Immature natural killer cell (primary cell): ENCODE results near the gene SPCS2. TPM values are rescaled to one million over a fixed set of nuclear protein-coding genes. Genes with fewer than 3 reads are reported as not detected.
"Not testable (repeated sequence)": the region's sequence is repeated elsewhere in the genome, so short reads cannot be mapped to it uniquely, and the experiment has no call there.

Source experiments
- DNase-seq, 3 donors: peaks; one replicate each; pipeline ENCODE4 v3.0.0; 2022; ENCODE audit warnings: mixed read lengths in 1 of 3
- H3K27ac Mint-ChIP-seq, 6 donors: one replicate each; pipeline ENCODE4 v1.8.0; 2020; ENCODE audit warnings: mixed read lengths in 6 of 6, mild to moderate bottlenecking in 5 of 6, inconsistent platforms in 4 of 6, moderate library complexity in 3 of 6
- H3K27me3 Mint-ChIP-seq, 3 donors: one replicate each; pipeline ENCODE4 v1.8.0; 2020 to 2021; ENCODE audit warnings: low read depth in 3 of 3, mild to moderate bottlenecking in 3 of 3, mixed read lengths in 3 of 3, moderate library complexity in 3 of 3, inconsistent platforms in 1 of 3
- H3K36me3 Mint-ChIP-seq, 3 donors: one replicate each; pipeline ENCODE4 v1.8.0; 2020; ENCODE audit warnings: mixed read lengths in 3 of 3, inconsistent platforms in 2 of 3, mild to moderate bottlenecking in 2 of 3
- H3K4me1 Mint-ChIP-seq, 2 donors: one replicate each; pipeline ENCODE4 v1.8.0; 2020; ENCODE audit warnings: inconsistent platforms in 2 of 2, mild to moderate bottlenecking in 2 of 2, mixed read lengths in 2 of 2, moderate library complexity in 1 of 2
- H3K4me3 Mint-ChIP-seq, 5 donors: one replicate each; pipeline ENCODE4 v1.8.0; 2020; ENCODE audit warnings: mild to moderate bottlenecking in 5 of 5, mixed read lengths in 5 of 5, inconsistent platforms in 3 of 5, moderate library complexity in 3 of 5
- H3K9me3 Mint-ChIP-seq, 6 donors: one replicate each; pipeline ENCODE4 v1.8.0; 2020; ENCODE audit warnings: mild to moderate bottlenecking in 6 of 6, mixed read lengths in 6 of 6, inconsistent platforms in 4 of 6, moderate library complexity in 3 of 6
- polyA plus RNA-seq, 3 donors: library from polyadenylated mRNA; unstranded; fragments of 300-500 nt; fragmentation: Illumina TruSeq; gene quantifications; one replicate each; pipeline ENCODE4 v1.2.3, GENCODE V29; 2021

The SPCS2 gene
- polyA plus RNA-seq, 3 donors from 2014 or later, result 236 to 327 (median 281) TPM

- peak overlapping the region in 4 of 5 donors; percentile 61 to 96 (median 92) for H3K4me3 Mint-ChIP-seq
Measured at GRCh38 chr11:74990150-74990549, 41.1 kb downstream of the SPCS2 start.

GRCh38 chr11:74990941-74991340, 41.9 kb downstream of the SPCS2 start:
- Mint-ChIP-seq H3K27me3 (peaks cover 0 to 9% (median 3%) of the 10 kb centered on the region in 3 donors), H3K36me3 (peaks cover 0 to 14% (median 0%) of the 10 kb centered on the region in 3 donors), H3K9me3 (no peaks in the 10 kb centered on the region), H3K27ac (peak overlapping the region in 4 of 6 donors; percentile 16 to 79 (median 20)), H3K4me1 (peaks cover 33% of the 10 kb centered on the region in 2 donors), H3K4me3 (peak overlapping the region in 1 of 5 donors; percentile 41)
- DNase-seq, result no peak

More at GRCh38 chr11:74990150-74990549, 41.1 kb downstream of the SPCS2 start:
- not testable (repeated sequence) for H3K27me3 Mint-ChIP-seq, DNase-seq, H3K9me3 Mint-ChIP-seq
- Mint-ChIP-seq H3K36me3 (peaks cover 0 to 11% (median 0%) of the 10 kb centered on the region in 3 donors), H3K4me1 (peaks cover 33% of the 10 kb centered on the region in 2 donors), H3K27ac (peak overlapping the region in 3 of 6 donors; percentile 16 to 74 (median 23))

- H3K36me3 Mint-ChIP-seq, result peaks cover 0 to 22% (median 0%) of the 10 kb centered on the region in 3 donors
- no peaks in the 10 kb centered on the region for H3K9me3 Mint-ChIP-seq
- no peak for DNase-seq
- H3K4me3 Mint-ChIP-seq, result no peak overlapping the region
- no peak overlapping the region for H3K27ac Mint-ChIP-seq
- H3K4me1 Mint-ChIP-seq, result peaks cover 33% of the 10 kb centered on the region in 2 donors
- peaks cover 0 to 4% (median 3%) of the 10 kb centered on the region in 3 donors for H3K27me3 Mint-ChIP-seq
Measured at GRCh38 chr11:74992852-74993251, 43.8 kb downstream of the SPCS2 start.

GRCh38 chr11:75000975-75001354, 51.9 kb downstream of the SPCS2 start:
- H3K9me3 Mint-ChIP-seq, result no peaks in the 10 kb centered on the region

GRCh38 chr11:75001686-75002085, 52.6 kb downstream of the SPCS2 start:
- Mint-ChIP-seq H3K9me3 (no peaks in the 10 kb centered on the region), H3K36me3 (peaks cover 4 to 24% (median 19%) of the 10 kb centered on the region in 3 donors), H3K4me1 (no peaks in the 10 kb centered on the region), H3K27ac (no peak overlapping the region), H3K4me3 (no peak overlapping the region), H3K27me3 (peaks cover 0 to 1% (median 0%) of the 10 kb centered on the region in 3 donors)
- no peak for DNase-seq

More at GRCh38 chr11:75000975-75001354, 51.9 kb downstream of the SPCS2 start:
- Mint-ChIP-seq H3K27me3 (peaks cover 0 to 1% (median 0%) of the 10 kb centered on the region in 3 donors), H3K27ac (no peak overlapping the region), H3K4me3 (no peak overlapping the region), H3K36me3 (peaks cover 4 to 24% (median 19%) of the 10 kb centered on the region in 3 donors), H3K4me1 (no peaks in the 10 kb centered on the region)
- DNase-seq, result no peak

- H3K36me3 Mint-ChIP-seq, result peaks cover 12 to 31% (median 26%) of the 10 kb centered on the region in 3 donors
- no peaks in the 10 kb centered on the region for H3K4me1 Mint-ChIP-seq
- DNase-seq, result no peak
- no peak overlapping the region for H3K4me3 Mint-ChIP-seq
- no peaks in the 10 kb centered on the region for H3K9me3 Mint-ChIP-seq
- H3K27ac Mint-ChIP-seq, result no peak overlapping the region
- H3K27me3 Mint-ChIP-seq, result peaks cover 0 to 1% (median 0%) of the 10 kb centered on the region in 3 donors
Measured at GRCh38 chr11:75002516-75002915, 53.5 kb downstream of the SPCS2 start.

GRCh38 chr11:75004215-75004614, 55.1 kb downstream of the SPCS2 start:
- Mint-ChIP-seq H3K36me3 (peaks cover 12 to 31% (median 27%) of the 10 kb centered on the region in 3 donors), H3K4me1 (no peaks in the 10 kb centered on the region), H3K27ac (no peak overlapping the region), H3K9me3 (no peaks in the 10 kb centered on the region), H3K4me3 (no peak overlapping the region), H3K27me3 (peaks cover 1 to 2% (median 2%) of the 10 kb centered on the region in 3 donors)
- no peak for DNase-seq

- Mint-ChIP-seq H3K9me3 (no peaks in the 10 kb centered on the region), H3K27ac (no peak overlapping the region), H3K36me3 (peaks cover 12 to 33% (median 16%) of the 10 kb centered on the region in 3 donors), H3K4me3 (no peak overlapping the region), H3K27me3 (peaks cover 0 to 2% (median 2%) of the 10 kb centered on the region in 3 donors), H3K4me1 (no peaks in the 10 kb centered on the region)
- DNase-seq, result no peak
Measured at GRCh38 chr11:75011357-75011756, 62.3 kb downstream of the SPCS2 start.

- Mint-ChIP-seq H3K9me3 (no peaks in the 10 kb centered on the region), H3K27me3 (peaks cover 0 to 2% (median 2%) of the 10 kb centered on the region in 3 donors), H3K4me1 (no peaks in the 10 kb centered on the region), H3K27ac (no peak overlapping the region), H3K36me3 (peaks cover 11 to 28% (median 16%) of the 10 kb centered on the region in 3 donors), H3K4me3 (no peak overlapping the region)
- DNase-seq, result no peak
Measured at GRCh38 chr11:75011872-75012271, 62.8 kb downstream of the SPCS2 start.

- Mint-ChIP-seq H3K27ac (no peak overlapping the region), H3K36me3 (peaks cover 5 to 20% (median 6%) of the 10 kb centered on the region in 3 donors)
Measured at GRCh38 chr11:75013051-75013450, 64.0 kb downstream of the SPCS2 start.

GRCh38 chr11:75014129-75014528, 65.1 kb downstream of the SPCS2 start:
- no peaks in the 10 kb centered on the region for H3K9me3 Mint-ChIP-seq
- H3K36me3 Mint-ChIP-seq, result peaks cover 5 to 24% (median 8%) of the 10 kb centered on the region in 3 donors
- H3K27ac Mint-ChIP-seq, result no peak overlapping the region
- no peaks in the 10 kb centered on the region for H3K4me1 Mint-ChIP-seq
- no peak for DNase-seq
- H3K27me3 Mint-ChIP-seq, result no peaks in the 10 kb centered on the region
- H3K4me3 Mint-ChIP-seq, result no peak overlapping the region

More at GRCh38 chr11:75013051-75013450, 64.0 kb downstream of the SPCS2 start:
- H3K4me3 Mint-ChIP-seq, result no peak overlapping the region
- peaks cover 0 to 2% (median 2%) of the 10 kb centered on the region in 3 donors for H3K27me3 Mint-ChIP-seq
- DNase-seq, result no peak
- no peaks in the 10 kb centered on the region for H3K9me3 Mint-ChIP-seq
- no peaks in the 10 kb centered on the region for H3K4me1 Mint-ChIP-seq

GRCh38 chr11:75019200-75019599, 70.1 kb downstream of the SPCS2 start:
- DNase-seq, H3K27ac Mint-ChIP-seq, H3K9me3 Mint-ChIP-seq, H3K36me3 Mint-ChIP-seq, H3K4me1 Mint-ChIP-seq, H3K4me3 Mint-ChIP-seq, H3K27me3 Mint-ChIP-seq: not testable (repeated sequence)

- H3K4me3 Mint-ChIP-seq, H3K27me3 Mint-ChIP-seq, H3K27ac Mint-ChIP-seq, H3K36me3 Mint-ChIP-seq, DNase-seq, H3K9me3 Mint-ChIP-seq, H3K4me1 Mint-ChIP-seq: not testable (repeated sequence)
Measured at GRCh38 chr11:75020328-75020727, 71.3 kb downstream of the SPCS2 start.

- H3K4me3 Mint-ChIP-seq, result no peak overlapping the region
- no peak overlapping the region for H3K27ac Mint-ChIP-seq
- no peak for DNase-seq
- peaks cover 0 to 6% (median 2%) of the 10 kb centered on the region in 3 donors for H3K27me3 Mint-ChIP-seq
- peaks cover 0 to 5% (median 4%) of the 10 kb centered on the region in 3 donors for H3K36me3 Mint-ChIP-seq
- H3K9me3 Mint-ChIP-seq, result no peaks in the 10 kb centered on the region
- H3K4me1 Mint-ChIP-seq, result no peaks in the 10 kb centered on the region
Measured at GRCh38 chr11:75022296-75022695, 73.2 kb downstream of the SPCS2 start.
